Stomach (tissue), 9 donors: ENCODE data around the gene CACNA1I. TPM values are rescaled to one million over a fixed set of nuclear protein-coding genes. Genes with fewer than 3 reads are reported as not detected.

Source experiments
- DNase-seq, 2 donors: peaks; one replicate each; pipeline versions ENCODE4 v3.0.0 to v3.0.0-alpha.2; 2013 to 2019
- H3K27ac ChIP-seq, 5 donors: fragments of 200-600 bp in 4 of 5; sonication (generic) in 4 of 5; one replicate each; pipeline ENCODE4 v1.5.1; 2013 to 2019; ENCODE audit warnings: mild to moderate bottlenecking in 1 of 5, moderate library complexity in 1 of 5
- H3K27me3 ChIP-seq, 3 donors: fragments of 200-600 bp; sonication (generic); one replicate each; pipeline ENCODE4 v1.5.1; 2017 to 2019; ENCODE audit warnings: mixed run types in 1 of 3
- H3K36me3 ChIP-seq, 4 donors: fragments of 200-600 bp; sonication (generic); 1 replicate in 3 of 4; 2 replicates in 1 of 4; pipeline ENCODE4 v1.5.1; 2016 to 2019
- H3K4me1 ChIP-seq, 4 donors: fragments of 200-600 bp; sonication (generic); one replicate each; pipeline ENCODE4 v1.5.1; 2016 to 2019
- H3K4me3 ChIP-seq, 4 donors: fragments of 200-600 bp; sonication (generic) in 3 of 4; one replicate each; pipeline ENCODE4 v1.5.1; 2016 to 2019; ENCODE audit warnings: mild to moderate bottlenecking in 1 of 4
- H3K9me3 ChIP-seq, 4 donors: fragments of 200-600 bp; sonication (generic); one replicate each; pipeline ENCODE4 v1.5.1; 2016 to 2019
- EP300 ChIP-seq: sonication (generic); formaldehyde crosslinking; IDR thresholded peaks from one replicate; pipeline ENCODE4 v1.6.1; 2017; ENCODE audit warnings: antibody characterized with exemption
- POLR2A ChIP-seq, 4 donors: fragments of 450-650 bp; IDR thresholded peaks; one replicate each; pipeline ENCODE4 v1.6.1; 2016; ENCODE audit warnings: antibody characterized with exemption in 4 of 4, control low read depth in 2 of 4, mild to moderate bottlenecking in 1 of 4, moderate library complexity in 1 of 4
- POLR2AphosphoS5 ChIP-seq, 3 donors: sonication (generic); formaldehyde crosslinking; IDR thresholded peaks; one replicate each; pipeline ENCODE4 v1.6.1; 2016; ENCODE audit warnings: antibody characterized with exemption in 3 of 3
- WGBS, 5 donors: extraction: QIAGEN DNeasy Blood & Tissue Kit in 3 of 5; methylation state at CpG; one replicate each; pipeline versions ENCODE4 v1.1.5 to v1.1.7; 2013 to 2018; 5-methylcytosine and 5-hydroxymethylcytosine counted together
- intact Hi-C: fragments of 100-400 bp; cut with DNase I; formaldehyde crosslinking; loops from one replicate; pipeline ENCODE4 v1.15.1; 2023; ENCODE audit warnings: low total_unique reads
- polyA plus RNA-seq, 3 donors: library from polyadenylated mRNA; stranded (reverse); fragments of 200-250 nt; gene quantifications; one replicate each; pipeline ENCODE4 v1.2.3, GENCODE V29; 2013
- total RNA-seq, 5 donors: library from RNA; depleted of rRNA; stranded (reverse); fragments of >200 nt; gene quantifications; one replicate each; pipeline versions ENCODE4 v1.1.0 to v1.2.3, GENCODE V29; 2014 to 2016
- TF ChIP-seq, protein P1 (sequence below), 7 experiments: fragments of 450-650 bp in 4 of 7; fragments of 200-600 bp in 3 of 7; sonication (generic) in 3 of 7; IDR thresholded peaks; one replicate each; pipeline ENCODE4 v1.5.1; 2016 to 2019; ENCODE audit warnings: antibody characterized with exemption in 7 of 7, control low read depth in 2 of 7, mild to moderate bottlenecking in 1 of 7
- donor health status: healthy with polysubstance abuse.
- donor health status: Bipolar disorder and iron deficiency.
- donor health status: healthy.

The CACNA1I gene
- total and polyA plus RNA-seq, 8 donors, result 0.06 to 4.0 (median 0.22) TPM; not detected in 2

DNA sequence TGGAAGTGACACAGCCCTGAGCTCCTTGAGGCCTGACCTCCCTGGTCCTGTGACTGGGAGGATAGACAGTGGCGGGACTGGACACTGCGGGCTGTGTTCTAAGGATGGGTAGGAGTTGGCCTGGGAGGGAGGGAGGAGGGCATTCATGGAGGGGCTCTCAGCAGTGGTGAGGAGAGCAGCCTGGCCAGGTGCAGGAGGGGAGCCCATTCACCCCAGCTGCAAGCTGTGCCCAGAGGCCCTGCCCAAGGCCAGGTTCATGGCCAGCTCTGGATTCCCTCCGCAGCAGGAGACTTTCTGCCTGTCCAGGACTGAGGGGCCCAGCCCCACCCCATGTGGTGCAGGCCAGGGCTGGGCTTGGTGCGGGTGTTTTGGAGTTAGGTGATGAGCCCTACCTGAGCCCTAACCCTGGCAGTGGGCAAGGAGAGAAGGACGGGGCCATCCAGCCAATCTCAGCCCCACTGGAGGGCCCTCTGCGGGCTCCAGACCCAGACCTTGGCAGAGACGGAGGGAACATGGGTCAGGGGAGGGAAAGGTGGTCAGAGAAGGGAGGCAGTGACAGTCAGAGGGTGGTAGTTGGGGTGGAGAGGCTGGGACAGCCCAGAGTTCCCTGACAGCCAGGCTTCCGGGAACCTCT is 26.8 kb downstream of the CACNA1I start:
- no peak overlapping the region for H3K4me3 ChIP-seq
- intact Hi-C loops, result no loop called here
- H3K27me3 ChIP-seq, result peaks cover 0 to 83% (median 16%) of the 10 kb centered on the region in 3 donors
- no peak for TF ChIP-seq POLR2A (IDR thresholded peaks at IDR 0.05)
- H3K9me3 ChIP-seq, result peaks cover 0 to 3% (median 1%) of the 10 kb centered on the region in 4 donors
- no peak for DNase-seq
- WGBS, 5 donors, result 62 to 71% (median 68%) methylated on average over 6 to 8 of the region's 8 CpGs
- H3K27ac ChIP-seq, result no peak overlapping the region
- H3K4me1 ChIP-seq, result peaks cover 0 to 18% (median 13%) of the 10 kb centered on the region in 4 donors
- no peaks in the 10 kb centered on the region for H3K36me3 ChIP-seq

- TF ChIP-seq, protein P1, sequence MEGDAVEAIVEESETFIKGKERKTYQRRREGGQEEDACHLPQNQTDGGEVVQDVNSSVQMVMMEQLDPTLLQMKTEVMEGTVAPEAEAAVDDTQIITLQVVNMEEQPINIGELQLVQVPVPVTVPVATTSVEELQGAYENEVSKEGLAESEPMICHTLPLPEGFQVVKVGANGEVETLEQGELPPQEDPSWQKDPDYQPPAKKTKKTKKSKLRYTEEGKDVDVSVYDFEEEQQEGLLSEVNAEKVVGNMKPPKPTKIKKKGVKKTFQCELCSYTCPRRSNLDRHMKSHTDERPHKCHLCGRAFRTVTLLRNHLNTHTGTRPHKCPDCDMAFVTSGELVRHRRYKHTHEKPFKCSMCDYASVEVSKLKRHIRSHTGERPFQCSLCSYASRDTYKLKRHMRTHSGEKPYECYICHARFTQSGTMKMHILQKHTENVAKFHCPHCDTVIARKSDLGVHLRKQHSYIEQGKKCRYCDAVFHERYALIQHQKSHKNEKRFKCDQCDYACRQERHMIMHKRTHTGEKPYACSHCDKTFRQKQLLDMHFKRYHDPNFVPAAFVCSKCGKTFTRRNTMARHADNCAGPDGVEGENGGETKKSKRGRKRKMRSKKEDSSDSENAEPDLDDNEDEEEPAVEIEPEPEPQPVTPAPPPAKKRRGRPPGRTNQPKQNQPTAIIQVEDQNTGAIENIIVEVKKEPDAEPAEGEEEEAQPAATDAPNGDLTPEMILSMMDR (IDR thresholded peaks at IDR 0.05), result no peak
- TF ChIP-seq POLR2AphosphoS5 (IDR thresholded peaks at IDR 0.05) (no peak), POLR2A (IDR thresholded peaks at IDR 0.05) (no peak), EP300 (no peak)
- Histone ChIP-seq H3K27ac (no peak overlapping the region), H3K27me3 (peaks cover 0 to 74% (median 16%) of the 10 kb centered on the region in 3 donors), H3K36me3 (no peaks in the 10 kb centered on the region), H3K9me3 (peaks cover 0 to 12% (median 10%) of the 10 kb centered on the region in 4 donors), H3K4me1 (peaks cover 0 to 9% (median 8%) of the 10 kb centered on the region in 4 donors), H3K4me3 (no peak overlapping the region)
- 15 to 28% (median 18%) methylated on average over 19 to 36 of the region's 36 CpGs for WGBS, 5 donors
- intact Hi-C loops, result no loop called here
- peak; percentile 78 to 83 for DNase-seq
Measured at GRCh38 chr22:39598017-39598965, 27.7 kb downstream of the CACNA1I start.

GRCh38 chr22:39600491-39601179 is 30.1 kb downstream of the CACNA1I start:
- H3K27me3 ChIP-seq, result peaks cover 0 to 70% (median 16%) of the 10 kb centered on the region in 3 donors
- intact Hi-C loops, result no loop called here

GRCh38 chr22:39601180-39601535 is 30.6 kb downstream of the CACNA1I start:
- 36 to 59% (median 51%) methylated on average over 6 to 9 of the region's 9 CpGs for WGBS, 5 donors
- DNase-seq, result no peak
- no peak overlapping the region for H3K4me3 ChIP-seq
- TF ChIP-seq EP300 (no peak), POLR2A (IDR thresholded peaks at IDR 0.05) (no peak), POLR2AphosphoS5 (IDR thresholded peaks at IDR 0.05) (no peak)
- TF ChIP-seq, protein P1 (IDR thresholded peaks at IDR 0.05), result no peak
- intact Hi-C loops, result no loop called here
- H3K4me1 ChIP-seq, result peaks cover 0 to 9% (median 8%) of the 10 kb centered on the region in 4 donors
- H3K27me3 ChIP-seq, result peaks cover 0 to 71% (median 16%) of the 10 kb centered on the region in 3 donors
- H3K36me3 ChIP-seq, result no peaks in the 10 kb centered on the region
- H3K9me3 ChIP-seq, result peaks cover 0 to 23% (median 16%) of the 10 kb centered on the region in 4 donors
- H3K27ac ChIP-seq, result no peak overlapping the region

More at GRCh38 chr22:39600491-39601179, 30.1 kb downstream of the CACNA1I start:
- no peaks in the 10 kb centered on the region for H3K36me3 ChIP-seq
- WGBS, 5 donors, result 71 to 82% (median 78%) methylated on average over 17 to 18 of the region's 18 CpGs
- no peak overlapping the region for H3K4me3 ChIP-seq
- peaks cover 0 to 23% (median 16%) of the 10 kb centered on the region in 4 donors for H3K9me3 ChIP-seq
- H3K4me1 ChIP-seq, result peaks cover 0 to 9% (median 8%) of the 10 kb centered on the region in 4 donors
- H3K27ac ChIP-seq, result no peak overlapping the region
- no peak for DNase-seq
- TF ChIP-seq POLR2AphosphoS5 (IDR thresholded peaks at IDR 0.05), result no peak
- no peak for TF ChIP-seq POLR2A (IDR thresholded peaks at IDR 0.05)
- TF ChIP-seq, protein P1 (IDR thresholded peaks at IDR 0.05), result no peak
- TF ChIP-seq EP300, result no peak
